Measurements from ENCODE around the gene ARHGEF11.
"Not testable (repeated sequence)": the region's sequence is repeated elsewhere in the genome, so short reads cannot be mapped to it uniquely, and the experiment has no call there.

Gene ARHGEF11

GRCh38 chr1:157045250-157046218, at the start of gene ARHGEF11:
ARHGEF11 (minus strand) TSS chr1:157045742; CDS start chr1:157044330, 1,412 bp downstream.
- peak; percentile 53 for DNase-seq
- ATAC-seq, result peak; percentile 69

- ATAC-seq (no peak), DNase-seq (no peak)
Measured at GRCh38 chr1:157095091-157095490, 49.5 kb upstream of the ARHGEF11 start.

GRCh38 chr1:157092831-157093230, 47.3 kb upstream of the ARHGEF11 start:
- DNase-seq, result no peak
- no peak for ATAC-seq

GRCh38 chr1:157091668-157092273, 46.2 kb upstream of the ARHGEF11 start:
- no peak for DNase-seq
- ATAC-seq, result no peak

- DNase-seq (no peak), ATAC-seq (no peak)
Measured at GRCh38 chr1:157091186-157091585, 45.6 kb upstream of the ARHGEF11 start.

- ATAC-seq (no peak), DNase-seq (no peak)
Measured at GRCh38 chr1:157090771-157091170, 45.2 kb upstream of the ARHGEF11 start.

GRCh38 chr1:157090196-157090647, 44.7 kb upstream of the ARHGEF11 start:
- ATAC-seq (peak; percentile 87), DNase-seq (peak; percentile 93)

- no peak for DNase-seq
- no peak for ATAC-seq
Measured at GRCh38 chr1:157089789-157090188, 44.2 kb upstream of the ARHGEF11 start.

- ATAC-seq (no peak), DNase-seq (no peak)
Measured at GRCh38 chr1:157088607-157089006, 43.1 kb upstream of the ARHGEF11 start.

GRCh38 chr1:157087030-157087429, 41.5 kb upstream of the ARHGEF11 start:
- ATAC-seq (no peak), DNase-seq (no peak)

- ATAC-seq, result no peak
Measured at GRCh38 chr1:157086299-157086698, 40.8 kb upstream of the ARHGEF11 start.

GRCh38 chr1:157085421-157085820, 39.9 kb upstream of the ARHGEF11 start:
- DNase-seq, result no peak
- no peak for ATAC-seq

More at GRCh38 chr1:157086299-157086698, 40.8 kb upstream of the ARHGEF11 start:
- DNase-seq, result no peak

- ATAC-seq (no peak), DNase-seq (no peak)
Measured at GRCh38 chr1:157084720-157085119, 39.2 kb upstream of the ARHGEF11 start.

- no peak for ATAC-seq
Measured at GRCh38 chr1:157081707-157082106, 36.2 kb upstream of the ARHGEF11 start.

GRCh38 chr1:157080714-157081113, 35.2 kb upstream of the ARHGEF11 start:
- DNase-seq, result no peak
- ATAC-seq, result no peak

More at GRCh38 chr1:157081707-157082106, 36.2 kb upstream of the ARHGEF11 start:
- DNase-seq, result no peak

- ATAC-seq (no peak), DNase-seq (no peak)
Measured at GRCh38 chr1:157077394-157077793, 31.9 kb upstream of the ARHGEF11 start.

GRCh38 chr1:157073944-157074685, 28.6 kb upstream of the ARHGEF11 start:
- ATAC-seq, result peak; percentile 36
- DNase-seq, result peak; percentile 56

- no peak for DNase-seq
- ATAC-seq, result no peak
Measured at GRCh38 chr1:157069601-157070000, 24.1 kb upstream of the ARHGEF11 start.

GRCh38 chr1:157059241-157059640, 13.7 kb upstream of the ARHGEF11 start:
- DNase-seq, ATAC-seq: not testable (repeated sequence)

- no peak for DNase-seq
- ATAC-seq, result no peak
Measured at GRCh38 chr1:157056269-157056668, 10.7 kb upstream of the ARHGEF11 start.

GRCh38 chr1:157055729-157056128, 10.2 kb upstream of the ARHGEF11 start:
- DNase-seq, ATAC-seq: not testable (repeated sequence)

GRCh38 chr1:157050836-157051235, 5.3 kb upstream of the ARHGEF11 start:
- DNase-seq, result no peak
- ATAC-seq, result no peak
